ENCODE results near the gene ZFR2. TPM values are rescaled to one million over a fixed set of nuclear protein-coding genes. Genes with fewer than 3 reads are reported as not detected.

Gene ZFR2
- total RNA-seq, 1 experiment from 2014 or later: 1.7 TPM

- H3K4me1 ChIP-seq (ENCODE audit: insufficient read depth, low read length, poor library complexity, severe bottlenecking): peaks cover 6% of the 10 kb centered on the region
- intact Hi-C loops (cut with micrococcal nuclease; ENCODE audit: unreplicated experiment): no loop called here
- H3K27ac ChIP-seq (ENCODE audit: low read depth, low read length, poor library complexity, severe bottlenecking): no peak overlapping the region
- H3K9me3 ChIP-seq (ENCODE audit: low read depth, low read length, poor library complexity, severe bottlenecking): no peaks in the 10 kb centered on the region
- no peak overlapping the region for H3K4me3 ChIP-seq (ENCODE audit: low read depth, low read length, poor library complexity, severe bottlenecking)
- no peak for DNase-seq (ENCODE audit: low spot score)
- H3K27me3 ChIP-seq (replicated peaks; ENCODE audit: insufficient read depth, low read depth, low read length, poor library complexity): peaks cover 18% of the 10 kb centered on the region
- ChIA-PET POLR2A (ENCODE audit: low non-redundant PET) (no interaction called here), CTCF (no interaction called here)
- TF ChIP-seq CTCF (conservative IDR thresholded peaks at IDR 0.05; ENCODE audit: low read depth, low read length) (no peak), EZH2 (IDR thresholded peaks at IDR 0.05; ENCODE audit: borderline replicate concordance, low read depth, low read length, poor library complexity, severe bottlenecking) (no peak)
- no peaks in the 10 kb centered on the region for H3K36me3 ChIP-seq (ENCODE audit: insufficient read depth, low read length, poor library complexity, severe bottlenecking)
- BruUV-seq (replicated peaks): no TSS peak
Observed at GRCh38 chr19:3803114-3803888, 65.5 kb downstream of the ZFR2 start.

GRCh38 chr19:3801412-3802096 lies 67.3 kb downstream of the ZFR2 start:
- H3K4me1 ChIP-seq (ENCODE audit: insufficient read depth, low read length, poor library complexity, severe bottlenecking): peaks cover 6% of the 10 kb centered on the region
- no peak for DNase-seq (ENCODE audit: low spot score)
- CTCF ChIA-PET: no interaction called here
- TF ChIP-seq CTCF (conservative IDR thresholded peaks at IDR 0.05; ENCODE audit: low read depth, low read length) (no peak), EZH2 (IDR thresholded peaks at IDR 0.05; ENCODE audit: borderline replicate concordance, low read depth, low read length, poor library complexity, severe bottlenecking) (peak; percentile 76)
- no peak overlapping the region for H3K4me3 ChIP-seq (ENCODE audit: low read depth, low read length, poor library complexity, severe bottlenecking)
- no peaks in the 10 kb centered on the region for H3K36me3 ChIP-seq (ENCODE audit: insufficient read depth, low read length, poor library complexity, severe bottlenecking)
- POLR2A ChIA-PET (ENCODE audit: low non-redundant PET): no interaction called here
- intact Hi-C loops (cut with micrococcal nuclease; ENCODE audit: unreplicated experiment): no loop called here
- no peaks in the 10 kb centered on the region for H3K9me3 ChIP-seq (ENCODE audit: low read depth, low read length, poor library complexity, severe bottlenecking)
- peaks cover 18% of the 10 kb centered on the region for H3K27me3 ChIP-seq (replicated peaks; ENCODE audit: insufficient read depth, low read depth, low read length, poor library complexity)
- H3K27ac ChIP-seq (ENCODE audit: low read depth, low read length, poor library complexity, severe bottlenecking): no peak overlapping the region
- no TSS peak for BruUV-seq (replicated peaks)

GRCh38 chr19:3800996-3801395 lies 67.8 kb downstream of the ZFR2 start:
- intact Hi-C loops (cut with micrococcal nuclease; ENCODE audit: unreplicated experiment): no loop called here
- TF ChIP-seq EZH2 (IDR thresholded peaks at IDR 0.05; ENCODE audit: borderline replicate concordance, low read depth, low read length, poor library complexity, severe bottlenecking) (no peak), CTCF (conservative IDR thresholded peaks at IDR 0.05; ENCODE audit: low read depth, low read length) (no peak)
- ChIA-PET POLR2A (ENCODE audit: low non-redundant PET) (no interaction called here), CTCF (no interaction called here)
- Histone ChIP-seq H3K27ac (ENCODE audit: low read depth, low read length, poor library complexity, severe bottlenecking) (no peak overlapping the region), H3K4me3 (ENCODE audit: low read depth, low read length, poor library complexity, severe bottlenecking) (no peak overlapping the region), H3K9me3 (ENCODE audit: low read depth, low read length, poor library complexity, severe bottlenecking) (no peaks in the 10 kb centered on the region), H3K27me3 (replicated peaks; ENCODE audit: insufficient read depth, low read depth, low read length, poor library complexity) (peaks cover 18% of the 10 kb centered on the region), H3K4me1 (ENCODE audit: insufficient read depth, low read length, poor library complexity, severe bottlenecking) (peaks cover 6% of the 10 kb centered on the region), H3K36me3 (ENCODE audit: insufficient read depth, low read length, poor library complexity, severe bottlenecking) (no peaks in the 10 kb centered on the region)
- DNase-seq (ENCODE audit: low spot score): no peak
- no TSS peak for BruUV-seq (replicated peaks)
